ENCODE results near the gene MRPL48. TPM values are rescaled to one million over a fixed set of nuclear protein-coding genes. Genes with fewer than 3 reads are reported as not detected.

MRPL48 gene
- polyA plus RNA-seq, 2 donors, result 26.2 to 31.3 TPM

DNA sequence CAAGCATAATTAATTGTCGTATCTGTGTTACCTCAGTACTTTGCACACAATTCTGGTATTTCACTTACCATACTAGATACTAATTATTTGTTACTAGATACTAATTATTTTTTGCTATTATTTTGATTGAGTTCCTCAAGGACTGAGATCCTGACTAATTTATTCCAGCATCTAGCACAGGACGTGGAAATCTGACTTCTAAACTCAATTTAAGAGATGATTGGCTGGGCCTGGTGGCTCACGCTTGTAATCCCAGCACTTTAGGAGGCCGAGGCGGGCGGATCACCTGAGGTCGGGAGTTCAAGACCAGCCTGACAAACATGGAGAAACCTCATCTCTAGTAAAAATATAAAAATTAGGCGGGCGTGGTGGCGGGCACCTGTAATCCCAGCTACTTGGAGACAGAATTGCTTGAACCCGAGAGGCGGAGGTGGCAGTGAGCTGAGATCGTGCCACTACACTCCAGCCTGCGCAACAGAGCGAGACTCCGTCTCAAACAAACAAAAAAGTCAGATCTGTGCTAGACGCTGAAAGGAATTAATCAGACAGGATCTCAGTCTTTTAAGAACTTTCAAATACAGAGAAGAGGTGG is 527 bp upstream of the MRPL48 start:
- Histone ChIP-seq H3K4me1 (ENCODE audit: control insufficient read depth in 2 of 2, insufficient read depth in 2 of 2, low read length in 1 of 2) (no peaks in the 10 kb centered on the region), H3K27ac (ENCODE audit: low read depth in 2 of 2, low read length in 1 of 2) (peak overlapping the region; percentile 85 to 92), H3K27me3 (ENCODE audit: control insufficient read depth in 1 of 2, insufficient read depth in 2 of 2, low read length in 2 of 2) (no peaks in the 10 kb centered on the region), H3K9me3 (ENCODE audit: control insufficient read depth in 2 of 2, insufficient read depth in 1 of 2, low read depth in 1 of 2, low read length in 1 of 2) (no peaks in the 10 kb centered on the region), H3K36me3 (ENCODE audit: control insufficient read depth in 2 of 2, insufficient read depth in 2 of 2, low read length in 1 of 2) (no peaks in the 10 kb centered on the region), H3K4me3 (ENCODE audit: low read depth in 1 of 2, low read length in 2 of 2) (peak overlapping the region; percentile 33 to 96)
- 42 to 44% methylated on average over 17 of the region's 17 CpGs for WGBS, 2 donors

DNA sequence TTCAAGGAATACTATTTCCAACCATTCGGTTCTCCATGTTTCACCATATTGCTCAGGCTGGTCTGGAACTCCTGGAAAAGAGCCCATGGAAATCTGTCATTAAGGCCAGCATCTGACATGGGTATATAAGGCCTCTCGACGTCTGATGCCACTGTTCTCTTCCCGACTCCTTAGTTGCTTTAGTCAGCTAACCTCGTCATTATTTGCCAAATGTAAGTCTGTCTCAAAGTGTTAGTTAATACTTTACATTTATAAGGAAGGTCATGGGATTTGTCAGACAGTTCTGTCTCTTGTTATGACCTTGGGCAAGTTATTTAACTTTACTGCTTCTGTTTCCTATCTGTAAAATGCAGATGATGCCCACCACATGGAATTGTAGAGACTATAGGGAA is 1.6 kb downstream of the MRPL48 start:
- Histone ChIP-seq H3K9me3 (ENCODE audit: control insufficient read depth in 2 of 2, insufficient read depth in 1 of 2, low read depth in 1 of 2, low read length in 1 of 2) (no peaks in the 10 kb centered on the region), H3K4me3 (ENCODE audit: low read depth in 1 of 2, low read length in 2 of 2) (no peak overlapping the region), H3K27me3 (ENCODE audit: control insufficient read depth in 1 of 2, insufficient read depth in 2 of 2, low read length in 2 of 2) (no peaks in the 10 kb centered on the region), H3K27ac (ENCODE audit: low read depth in 2 of 2, low read length in 1 of 2) (peak overlapping the region in 1 of 2 donors; percentile 21), H3K4me1 (ENCODE audit: control insufficient read depth in 2 of 2, insufficient read depth in 2 of 2, low read length in 1 of 2) (no peaks in the 10 kb centered on the region), H3K36me3 (ENCODE audit: control insufficient read depth in 2 of 2, insufficient read depth in 2 of 2, low read length in 1 of 2) (no peaks in the 10 kb centered on the region)
- 52 to 59% methylated on average over 5 of the region's 5 CpGs for WGBS, 2 donors

- H3K4me1 ChIP-seq (ENCODE audit: control insufficient read depth in 2 of 2, insufficient read depth in 2 of 2, low read length in 1 of 2), result no peaks in the 10 kb centered on the region
- no peak overlapping the region for H3K27ac ChIP-seq (ENCODE audit: low read depth in 2 of 2, low read length in 1 of 2)
- H3K27me3 ChIP-seq (ENCODE audit: control insufficient read depth in 1 of 2, insufficient read depth in 2 of 2, low read length in 2 of 2), result no peaks in the 10 kb centered on the region
- H3K9me3 ChIP-seq (ENCODE audit: control insufficient read depth in 2 of 2, insufficient read depth in 1 of 2, low read depth in 1 of 2, low read length in 1 of 2), result no peaks in the 10 kb centered on the region
- H3K36me3 ChIP-seq (ENCODE audit: control insufficient read depth in 2 of 2, insufficient read depth in 2 of 2, low read length in 1 of 2), result peaks cover 0 to 14% of the 10 kb centered on the region in 2 donors
- H3K4me3 ChIP-seq (ENCODE audit: low read depth in 1 of 2, low read length in 2 of 2), result no peak overlapping the region
These were observed 4.9 kb downstream of the MRPL48 start for GRCh38 chr11:73792584-73792983.

GRCh38 chr11:73795925-73796632 is 8.4 kb downstream of the MRPL48 start:
- WGBS, 2 donors, result 89 to 90% methylated on average over 19 of the region's 19 CpGs
- no peaks in the 10 kb centered on the region for H3K27me3 ChIP-seq (ENCODE audit: control insufficient read depth in 1 of 2, insufficient read depth in 2 of 2, low read length in 2 of 2)
- H3K36me3 ChIP-seq (ENCODE audit: control insufficient read depth in 2 of 2, insufficient read depth in 2 of 2, low read length in 1 of 2), result peaks cover 0 to 15% of the 10 kb centered on the region in 2 donors
- no peak overlapping the region for H3K4me3 ChIP-seq (ENCODE audit: low read depth in 1 of 2, low read length in 2 of 2)
- no peaks in the 10 kb centered on the region for H3K9me3 ChIP-seq (ENCODE audit: control insufficient read depth in 2 of 2, insufficient read depth in 1 of 2, low read depth in 1 of 2, low read length in 1 of 2)
- no peaks in the 10 kb centered on the region for H3K4me1 ChIP-seq (ENCODE audit: control insufficient read depth in 2 of 2, insufficient read depth in 2 of 2, low read length in 1 of 2)
- H3K27ac ChIP-seq (ENCODE audit: low read depth in 2 of 2, low read length in 1 of 2), result no peak overlapping the region

DNA sequence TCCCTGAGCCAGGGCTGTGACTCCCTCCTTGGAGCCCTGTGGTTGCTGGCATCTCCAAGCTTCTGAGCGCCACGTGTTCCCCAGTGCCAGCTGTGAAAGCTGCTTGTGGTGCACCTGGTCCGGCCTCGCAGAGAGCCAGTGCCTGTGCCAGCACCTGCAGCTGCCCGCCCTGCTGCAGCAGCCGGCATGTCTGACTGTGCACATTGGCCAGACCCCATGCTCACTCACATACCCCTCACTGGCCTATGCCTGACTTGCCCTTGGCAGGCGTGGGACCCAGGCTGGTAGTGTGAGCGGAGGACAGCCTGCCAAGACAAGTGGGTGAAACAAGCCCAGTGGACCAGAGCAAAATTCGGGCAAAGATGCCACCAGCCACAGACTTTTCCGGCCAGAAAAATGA is 9.8 kb downstream of the MRPL48 start:
- no peak overlapping the region for H3K27ac ChIP-seq (ENCODE audit: low read depth in 2 of 2, low read length in 1 of 2)
- no peaks in the 10 kb centered on the region for H3K27me3 ChIP-seq (ENCODE audit: control insufficient read depth in 1 of 2, insufficient read depth in 2 of 2, low read length in 2 of 2)
- no peaks in the 10 kb centered on the region for H3K9me3 ChIP-seq (ENCODE audit: control insufficient read depth in 2 of 2, insufficient read depth in 1 of 2, low read depth in 1 of 2, low read length in 1 of 2)

GRCh38 chr11:73800276-73800806 is 12.7 kb downstream of the MRPL48 start:
- Histone ChIP-seq H3K27ac (ENCODE audit: low read depth in 2 of 2, low read length in 1 of 2) (no peak overlapping the region), H3K4me1 (ENCODE audit: control insufficient read depth in 2 of 2, insufficient read depth in 2 of 2, low read length in 1 of 2) (no peaks in the 10 kb centered on the region), H3K4me3 (ENCODE audit: low read depth in 1 of 2, low read length in 2 of 2) (no peak overlapping the region), H3K9me3 (ENCODE audit: control insufficient read depth in 2 of 2, insufficient read depth in 1 of 2, low read depth in 1 of 2, low read length in 1 of 2) (no peaks in the 10 kb centered on the region), H3K27me3 (ENCODE audit: control insufficient read depth in 1 of 2, insufficient read depth in 2 of 2, low read length in 2 of 2) (no peaks in the 10 kb centered on the region), H3K36me3 (ENCODE audit: control insufficient read depth in 2 of 2, insufficient read depth in 2 of 2, low read length in 1 of 2) (peaks cover 0 to 15% of the 10 kb centered on the region in 2 donors)
- WGBS, 2 donors, result 78 to 80% methylated on average over 4 of the region's 4 CpGs

More for the DNA sequence above, 9.8 kb downstream of the MRPL48 start:
- Histone ChIP-seq H3K4me3 (ENCODE audit: low read depth in 1 of 2, low read length in 2 of 2) (no peak overlapping the region), H3K36me3 (ENCODE audit: control insufficient read depth in 2 of 2, insufficient read depth in 2 of 2, low read length in 1 of 2) (peaks cover 0 to 15% of the 10 kb centered on the region in 2 donors), H3K4me1 (ENCODE audit: control insufficient read depth in 2 of 2, insufficient read depth in 2 of 2, low read length in 1 of 2) (no peaks in the 10 kb centered on the region)
- WGBS, 2 donors, result 77 to 83% methylated on average over 10 of the region's 10 CpGs

DNA sequence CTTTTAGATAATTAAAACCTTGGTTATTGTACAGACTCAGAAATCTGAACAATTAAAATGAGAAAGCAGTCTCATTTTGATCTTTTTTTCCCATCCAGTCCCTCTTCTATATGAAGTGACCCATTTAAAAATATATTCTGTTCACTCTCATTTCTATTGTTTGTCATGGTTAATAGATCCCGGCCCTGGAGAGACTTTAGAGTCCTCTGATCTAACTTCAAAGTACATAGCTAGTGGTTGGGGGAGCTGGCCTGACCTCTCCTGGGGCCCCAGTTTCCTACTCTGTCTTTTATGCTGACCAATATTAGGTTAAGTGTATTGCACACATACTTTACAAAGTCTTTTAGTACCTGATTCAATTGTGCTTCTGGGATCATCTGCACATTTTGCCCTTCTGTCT is 13.5 kb downstream of the MRPL48 start:
- Histone ChIP-seq H3K27ac (ENCODE audit: low read depth in 2 of 2, low read length in 1 of 2) (no peak overlapping the region), H3K9me3 (ENCODE audit: control insufficient read depth in 2 of 2, insufficient read depth in 1 of 2, low read depth in 1 of 2, low read length in 1 of 2) (no peaks in the 10 kb centered on the region), H3K27me3 (ENCODE audit: control insufficient read depth in 1 of 2, insufficient read depth in 2 of 2, low read length in 2 of 2) (no peaks in the 10 kb centered on the region), H3K4me1 (ENCODE audit: control insufficient read depth in 2 of 2, insufficient read depth in 2 of 2, low read length in 1 of 2) (no peaks in the 10 kb centered on the region), H3K4me3 (ENCODE audit: low read depth in 1 of 2, low read length in 2 of 2) (no peak overlapping the region), H3K36me3 (ENCODE audit: control insufficient read depth in 2 of 2, insufficient read depth in 2 of 2, low read length in 1 of 2) (peaks cover 0 to 12% of the 10 kb centered on the region in 2 donors)
- 58 to 80% methylated on average over 1 of the region's 1 CpG for WGBS, 2 donors

- H3K27me3 ChIP-seq (ENCODE audit: control insufficient read depth in 1 of 2, insufficient read depth in 2 of 2, low read length in 2 of 2), result no peaks in the 10 kb centered on the region
- no peaks in the 10 kb centered on the region for H3K36me3 ChIP-seq (ENCODE audit: control insufficient read depth in 2 of 2, insufficient read depth in 2 of 2, low read length in 1 of 2)
- H3K4me1 ChIP-seq (ENCODE audit: control insufficient read depth in 2 of 2, insufficient read depth in 2 of 2, low read length in 1 of 2), result no peaks in the 10 kb centered on the region
- no peak overlapping the region for H3K27ac ChIP-seq (ENCODE audit: low read depth in 2 of 2, low read length in 1 of 2)
- H3K4me3 ChIP-seq (ENCODE audit: low read depth in 1 of 2, low read length in 2 of 2), result no peak overlapping the region
- no peaks in the 10 kb centered on the region for H3K9me3 ChIP-seq (ENCODE audit: control insufficient read depth in 2 of 2, insufficient read depth in 1 of 2, low read depth in 1 of 2, low read length in 1 of 2)
These were observed 17.0 kb downstream of the MRPL48 start for GRCh38 chr11:73804712-73805111.

DNA sequence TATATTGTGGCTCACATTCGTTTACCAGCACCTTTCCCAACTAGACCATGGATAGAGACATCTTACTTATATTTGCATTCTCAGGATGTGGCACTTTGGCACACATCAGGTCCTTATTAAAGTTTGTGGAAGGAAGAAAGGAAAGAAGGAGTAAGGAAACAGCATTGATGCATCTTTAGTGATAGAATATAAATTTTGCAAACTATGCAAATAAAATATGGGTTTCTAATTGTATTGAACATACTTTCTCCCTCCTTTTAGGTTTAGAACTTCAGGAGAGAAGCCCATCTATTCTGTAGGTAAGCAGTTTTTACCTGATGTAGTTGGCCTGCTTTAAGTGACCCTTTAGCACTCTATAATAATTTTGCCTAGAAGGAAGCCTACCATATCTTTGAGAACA is 20.4 kb downstream of the MRPL48 start:
- H3K4me3 ChIP-seq (ENCODE audit: low read depth in 1 of 2, low read length in 2 of 2), result no peak overlapping the region
- H3K4me1 ChIP-seq (ENCODE audit: control insufficient read depth in 2 of 2, insufficient read depth in 2 of 2, low read length in 1 of 2), result no peaks in the 10 kb centered on the region
- WGBS, 2 donors, result 83 to 88% methylated on average over 1 of the region's 1 CpG
- no peaks in the 10 kb centered on the region for H3K27me3 ChIP-seq (ENCODE audit: control insufficient read depth in 1 of 2, insufficient read depth in 2 of 2, low read length in 2 of 2)
- H3K9me3 ChIP-seq (ENCODE audit: control insufficient read depth in 2 of 2, insufficient read depth in 1 of 2, low read depth in 1 of 2, low read length in 1 of 2), result no peaks in the 10 kb centered on the region
- no peak overlapping the region for H3K27ac ChIP-seq (ENCODE audit: low read depth in 2 of 2, low read length in 1 of 2)
- no peaks in the 10 kb centered on the region for H3K36me3 ChIP-seq (ENCODE audit: control insufficient read depth in 2 of 2, insufficient read depth in 2 of 2, low read length in 1 of 2)

- no peaks in the 10 kb centered on the region for H3K4me1 ChIP-seq (ENCODE audit: control insufficient read depth in 2 of 2, insufficient read depth in 2 of 2, low read length in 1 of 2)
- no peaks in the 10 kb centered on the region for H3K36me3 ChIP-seq (ENCODE audit: control insufficient read depth in 2 of 2, insufficient read depth in 2 of 2, low read length in 1 of 2)
- no peak overlapping the region for H3K4me3 ChIP-seq (ENCODE audit: low read depth in 1 of 2, low read length in 2 of 2)
- no peaks in the 10 kb centered on the region for H3K27me3 ChIP-seq (ENCODE audit: control insufficient read depth in 1 of 2, insufficient read depth in 2 of 2, low read length in 2 of 2)
- 90 to 95% methylated on average over 1 of the region's 1 CpG for WGBS, 2 donors
- H3K27ac ChIP-seq (ENCODE audit: low read depth in 2 of 2, low read length in 1 of 2), result no peak overlapping the region
- H3K9me3 ChIP-seq (ENCODE audit: control insufficient read depth in 2 of 2, insufficient read depth in 1 of 2, low read depth in 1 of 2, low read length in 1 of 2), result no peaks in the 10 kb centered on the region
These were observed 23.0 kb downstream of the MRPL48 start for GRCh38 chr11:73810637-73811036.

Data from esophagus (tissue), 2 donors.